KMS-11 (cell line): ENCODE results near the gene ASZ1.

Experiments
- H2AFZ ChIP-seq: fragments of 200-600 bp; sonication (generic); 2 replicates; pipeline ENCODE4 v1.6.1; 2016; ENCODE audit warnings: antibody characterized with exemption, mixed run types, low read depth
- H3K27ac ChIP-seq: fragments of 200-600 bp; sonication (generic); 2 replicates; pipeline ENCODE4 v1.6.1; 2016; ENCODE audit warnings: mild to moderate bottlenecking, mixed run types
- H3K27me3 ChIP-seq: fragments of 200-600 bp; sonication (generic); 2 replicates; pipeline ENCODE4 v1.6.1; 2017; ENCODE audit warnings: mild to moderate bottlenecking, low read depth, mixed run types, moderate library complexity; ENCODE audit not compliant: insufficient read depth
- H3K36me3 ChIP-seq: fragments of 200-600 bp; sonication (generic); 2 replicates; pipeline ENCODE4 v1.6.1; 2017; ENCODE audit warnings: mild to moderate bottlenecking, mixed run types; ENCODE audit not compliant: insufficient read depth
- H3K4me1 ChIP-seq: fragments of 200-600 bp; sonication (generic); 2 replicates; pipeline ENCODE4 v1.6.1; 2016; ENCODE audit warnings: mild to moderate bottlenecking, low read depth, mixed run types; ENCODE audit not compliant: poor library complexity, severe bottlenecking
- H3K4me2 ChIP-seq: fragments of 200-600 bp; sonication (generic); 2 replicates; pipeline ENCODE4 v1.7.0; 2016; ENCODE audit warnings: mild to moderate bottlenecking, mixed run types
- H3K4me3 ChIP-seq: fragments of 200-600 bp; sonication (generic); IDR thresholded peaks from 2 replicates; pipeline ENCODE4 v1.6.1; 2017; ENCODE audit warnings: low read depth, low read length, mixed read lengths; ENCODE audit not compliant: insufficient read depth
- H3K79me2 ChIP-seq: fragments of 200-600 bp; sonication (generic); 2 replicates; pipeline ENCODE4 v1.6.1; 2016; ENCODE audit warnings: low read depth, mixed run types; ENCODE audit not compliant: insufficient read depth
- H3K9ac ChIP-seq: fragments of 200-600 bp; sonication (generic); 2 replicates; pipeline ENCODE4 v1.6.1; 2016; ENCODE audit warnings: mild to moderate bottlenecking, mixed run types
- H4K20me1 ChIP-seq: fragments of 200-600 bp; sonication (generic); 2 replicates; pipeline ENCODE4 v1.6.1; 2016; ENCODE audit warnings: mild to moderate bottlenecking, mixed run types; ENCODE audit not compliant: insufficient read depth
- TF ChIP-seq, protein P1 (sequence below): fragments of 200-600 bp; sonication (generic); conservative IDR thresholded peaks from 2 replicates; pipeline ENCODE4 v1.6.1; 2017; ENCODE audit warnings: low read depth, mild to moderate bottlenecking, antibody characterized with exemption, low read length, moderate library complexity, mixed read lengths

ASZ1 gene

DNA sequence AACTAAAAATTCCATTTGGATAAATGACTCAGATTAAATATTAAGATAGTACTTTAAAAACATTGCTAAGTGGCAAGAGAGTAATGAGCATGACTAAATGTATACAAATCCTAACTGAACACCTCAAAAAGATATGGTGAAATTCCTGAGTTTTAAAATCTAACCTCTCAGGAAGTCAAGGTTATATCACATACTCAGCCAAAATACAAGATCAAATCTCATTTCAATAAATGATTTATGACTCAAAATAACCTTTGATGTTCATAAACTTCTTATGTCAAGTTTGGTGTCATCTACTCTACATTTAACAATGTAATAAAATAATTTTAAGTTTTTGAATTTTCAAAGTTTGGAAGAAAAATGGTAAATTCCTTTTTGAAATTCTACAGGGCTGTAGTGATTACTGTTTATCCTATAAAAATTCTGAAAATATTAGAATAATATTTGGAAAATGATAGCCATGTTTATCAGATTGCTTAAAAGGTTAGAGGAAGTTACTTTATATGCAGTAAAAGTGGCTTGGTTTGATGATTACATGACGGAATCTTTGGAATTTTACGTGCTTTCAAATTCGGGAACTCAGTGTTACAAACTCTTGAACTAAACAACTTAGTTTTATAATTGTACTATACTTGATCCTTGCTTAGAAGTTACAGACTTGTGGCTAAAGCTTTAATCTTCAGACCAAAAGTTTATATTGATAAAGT is 43.7 kb downstream of the ASZ1 start:
- Histone ChIP-seq H3K4me2 (no peak overlapping the region), H3K27me3 (no peaks in the 10 kb centered on the region), H3K27ac (no peak overlapping the region), H2AFZ (no peak overlapping the region), H3K79me2 (no peaks in the 10 kb centered on the region), H3K9ac (no peak overlapping the region), H4K20me1 (no peaks in the 10 kb centered on the region), H3K4me1 (no peaks in the 10 kb centered on the region), H3K4me3 (no peak overlapping the region), H3K36me3 (no peaks in the 10 kb centered on the region)
- TF ChIP-seq, protein P1, sequence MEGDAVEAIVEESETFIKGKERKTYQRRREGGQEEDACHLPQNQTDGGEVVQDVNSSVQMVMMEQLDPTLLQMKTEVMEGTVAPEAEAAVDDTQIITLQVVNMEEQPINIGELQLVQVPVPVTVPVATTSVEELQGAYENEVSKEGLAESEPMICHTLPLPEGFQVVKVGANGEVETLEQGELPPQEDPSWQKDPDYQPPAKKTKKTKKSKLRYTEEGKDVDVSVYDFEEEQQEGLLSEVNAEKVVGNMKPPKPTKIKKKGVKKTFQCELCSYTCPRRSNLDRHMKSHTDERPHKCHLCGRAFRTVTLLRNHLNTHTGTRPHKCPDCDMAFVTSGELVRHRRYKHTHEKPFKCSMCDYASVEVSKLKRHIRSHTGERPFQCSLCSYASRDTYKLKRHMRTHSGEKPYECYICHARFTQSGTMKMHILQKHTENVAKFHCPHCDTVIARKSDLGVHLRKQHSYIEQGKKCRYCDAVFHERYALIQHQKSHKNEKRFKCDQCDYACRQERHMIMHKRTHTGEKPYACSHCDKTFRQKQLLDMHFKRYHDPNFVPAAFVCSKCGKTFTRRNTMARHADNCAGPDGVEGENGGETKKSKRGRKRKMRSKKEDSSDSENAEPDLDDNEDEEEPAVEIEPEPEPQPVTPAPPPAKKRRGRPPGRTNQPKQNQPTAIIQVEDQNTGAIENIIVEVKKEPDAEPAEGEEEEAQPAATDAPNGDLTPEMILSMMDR = no peak

DNA sequence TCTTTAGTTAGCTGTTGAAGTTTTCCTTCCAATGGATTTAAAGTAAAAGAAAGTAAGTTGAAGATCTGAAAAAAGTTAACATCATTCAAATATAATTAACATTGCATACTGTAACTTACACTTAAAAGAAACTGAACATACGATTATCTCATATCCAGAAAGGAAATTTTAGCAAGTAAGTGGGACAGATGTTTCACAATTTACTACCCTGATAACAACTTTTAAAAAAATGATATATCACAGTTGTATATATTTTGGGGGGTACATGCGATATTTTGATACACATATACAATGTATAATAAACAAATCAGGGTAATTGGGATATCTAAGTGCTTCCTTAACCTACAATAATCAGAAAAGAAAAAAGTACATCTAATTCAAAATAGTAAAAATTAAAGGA is 44.2 kb downstream of the ASZ1 start:
- Histone ChIP-seq H3K4me3 (no peak overlapping the region), H4K20me1 (no peaks in the 10 kb centered on the region), H3K36me3 (no peaks in the 10 kb centered on the region), H3K79me2 (no peaks in the 10 kb centered on the region), H3K27me3 (no peaks in the 10 kb centered on the region), H3K4me2 (no peak overlapping the region), H3K27ac (no peak overlapping the region), H3K4me1 (no peaks in the 10 kb centered on the region), H2AFZ (no peak overlapping the region), H3K9ac (no peak overlapping the region)
- TF ChIP-seq, protein P1 = no peak

DNA sequence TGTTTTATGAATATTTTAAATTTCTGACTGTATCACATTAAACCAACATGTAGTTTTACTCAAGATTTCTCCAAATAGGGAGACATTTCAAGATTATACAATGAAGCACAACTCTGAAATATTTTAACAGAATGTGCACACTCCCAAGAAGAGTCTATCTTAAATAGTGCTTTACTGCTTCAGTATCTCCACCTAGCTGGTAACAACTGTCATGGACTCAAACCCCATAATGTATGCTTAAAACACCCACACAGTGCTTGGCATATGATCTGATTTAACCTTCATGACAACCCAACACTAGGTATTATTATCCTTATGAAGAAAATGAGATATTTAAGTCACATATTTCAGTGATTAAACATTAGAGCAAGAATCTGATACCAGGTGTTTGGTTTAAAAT is 45.9 kb downstream of the ASZ1 start:
- Histone ChIP-seq H3K79me2 (no peaks in the 10 kb centered on the region), H3K4me1 (no peaks in the 10 kb centered on the region), H3K4me3 (no peak overlapping the region), H3K27ac (no peak overlapping the region), H3K4me2 (no peak overlapping the region), H2AFZ (no peak overlapping the region), H3K36me3 (no peaks in the 10 kb centered on the region), H3K9ac (no peak overlapping the region), H3K27me3 (no peaks in the 10 kb centered on the region), H4K20me1 (no peaks in the 10 kb centered on the region)
- TF ChIP-seq, protein P1 = no peak

DNA sequence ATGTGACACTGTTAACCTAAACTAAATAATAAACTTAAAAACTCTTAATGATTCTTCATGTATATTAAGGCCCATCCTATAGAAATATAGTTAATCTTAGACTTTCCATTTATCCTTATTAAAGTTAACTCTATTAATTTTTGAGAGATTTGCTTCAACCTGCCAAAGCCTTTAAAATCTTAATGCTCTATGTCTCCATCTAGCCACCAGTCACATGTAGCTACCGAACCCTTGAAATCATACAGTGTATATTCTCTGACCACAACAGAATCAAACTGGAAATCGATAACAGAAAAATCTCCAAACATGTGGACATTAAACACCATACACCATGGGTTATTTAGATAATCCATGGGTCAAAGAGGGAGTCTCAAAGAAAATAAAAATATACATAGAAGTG is 51.9 kb downstream of the ASZ1 start:
- TF ChIP-seq, protein P1 = no peak
- Histone ChIP-seq H3K27ac (no peak overlapping the region), H3K4me1 (no peaks in the 10 kb centered on the region), H3K36me3 (no peaks in the 10 kb centered on the region), H3K27me3 (no peaks in the 10 kb centered on the region), H2AFZ (no peak overlapping the region), H3K79me2 (no peaks in the 10 kb centered on the region), H3K4me3 (no peak overlapping the region), H3K4me2 (no peak overlapping the region), H3K9ac (no peak overlapping the region), H4K20me1 (no peaks in the 10 kb centered on the region)
